Stimulated activated CD8-positive, alpha-beta memory T cell treated with anti-CD3 and anti-CD28 coated beads, Interleukin-15, amount 100 ng/mL, for 48 hours (primary cell): Measurements from ENCODE around the gene PDZD7.

Experiments used
- DNase-seq, 2 donors: peaks; one replicate each; pipeline ENCODE4 v3.0.0-alpha.2; 2020; ENCODE audit warnings: low read depth in 2 of 2

PDZD7 gene

DNA sequence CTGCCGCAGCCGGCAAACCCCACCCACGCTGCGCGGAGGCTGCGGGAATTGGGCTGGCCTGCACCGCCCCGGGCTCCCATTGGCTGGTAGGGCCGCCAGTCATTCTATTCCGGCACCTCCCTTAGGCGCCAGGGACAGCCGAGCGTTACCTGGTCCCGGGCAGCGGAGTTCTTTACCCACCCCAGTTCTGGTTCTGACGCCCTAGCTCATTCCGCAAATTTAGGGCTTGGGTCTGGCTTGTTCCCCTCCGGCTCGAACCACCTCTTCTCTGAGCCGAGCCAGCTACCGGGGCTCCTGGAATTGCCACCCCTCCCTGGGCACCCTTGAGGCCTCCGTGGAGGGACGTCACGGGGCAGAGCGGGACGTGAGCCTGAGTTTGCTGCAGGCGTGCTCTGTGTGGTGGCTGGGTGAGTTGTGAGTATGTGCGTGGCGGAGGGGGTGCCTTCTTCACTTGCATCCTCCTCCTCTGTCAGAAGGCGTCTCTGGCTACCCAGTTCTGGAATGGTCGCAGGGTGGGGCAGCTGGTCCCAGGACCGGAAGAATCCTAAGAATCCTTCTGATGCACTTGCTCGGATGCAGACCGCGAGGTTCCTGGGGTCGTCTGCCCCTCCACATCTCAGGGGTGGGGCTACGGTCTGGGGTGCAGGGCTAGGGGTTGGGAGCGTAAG lies at the start of gene PDZD7, which contains the start of gene SFXN3:
Gene PDZD7 (minus strand): TSS at position 2 of the 668 bp plus-strand sequence. CDS start 910 bp downstream, outside the sequence.
Gene SFXN3 (plus strand): TSS at position 107 of the 668 bp plus-strand sequence. CDS start 3,461 bp downstream, outside the sequence.
- DNase-seq, result peak; percentile 93 to 94

DNA sequence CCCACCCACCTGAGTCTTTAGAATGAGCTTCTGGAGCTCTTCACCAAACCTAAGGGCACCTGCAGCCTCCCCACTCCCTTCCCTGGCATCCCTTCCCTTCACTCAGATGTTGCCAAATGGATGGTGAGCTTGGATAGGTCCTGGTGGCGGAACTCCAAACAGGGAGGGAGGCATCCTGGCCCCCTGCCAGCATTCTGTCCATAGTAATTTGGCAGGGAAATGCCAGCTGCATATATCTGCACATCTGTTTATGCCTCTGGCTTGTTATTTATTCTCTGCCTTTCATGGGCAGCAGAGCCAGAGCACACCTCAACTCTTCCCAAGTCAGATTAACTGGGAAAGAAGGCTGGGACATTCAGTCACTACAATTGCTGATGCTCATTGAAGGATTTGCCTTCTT lies 48.9 kb upstream of the PDZD7 start:
- DNase-seq, result no peak

DNA sequence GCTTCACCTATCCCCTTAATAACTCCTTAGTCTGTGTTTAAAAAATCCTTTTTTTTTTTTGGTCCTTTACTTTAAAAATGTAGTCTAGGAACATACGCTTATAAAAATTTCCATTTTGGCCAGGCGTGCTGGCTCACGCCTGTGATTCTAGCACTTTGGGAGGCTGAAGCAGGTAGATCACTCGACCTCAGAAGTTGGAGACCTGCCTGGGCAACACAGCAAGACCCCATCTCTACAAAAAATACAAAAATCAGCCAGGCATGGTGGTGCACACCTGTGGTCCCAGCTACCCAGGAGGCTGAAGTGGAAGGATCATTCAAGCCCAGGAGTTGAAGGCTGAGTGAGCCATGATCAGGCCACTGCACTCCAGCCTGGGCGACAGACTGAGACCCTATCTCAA lies 45.7 kb upstream of the PDZD7 start:
- no peak for DNase-seq

DNA sequence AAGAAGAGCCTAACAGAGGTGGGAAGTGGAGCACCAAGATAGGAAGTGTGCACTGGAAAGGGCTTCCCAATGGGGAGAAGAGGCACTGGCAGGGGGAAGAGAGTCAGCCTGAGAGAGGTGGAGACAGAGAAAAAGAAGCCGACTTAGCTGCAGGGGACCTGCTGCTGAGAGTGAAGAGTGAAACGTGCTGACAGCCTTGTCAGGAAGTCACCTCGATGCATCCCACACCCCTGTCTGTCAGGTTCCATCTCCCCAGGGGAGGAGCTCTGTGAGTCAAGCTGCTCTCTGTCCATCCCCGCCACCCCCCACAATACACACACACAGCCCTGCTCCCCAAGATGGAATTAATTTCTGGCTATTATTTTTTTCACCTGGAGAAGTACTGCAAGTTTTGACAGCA lies 44.8 kb upstream of the PDZD7 start:
- no peak for DNase-seq

DNA sequence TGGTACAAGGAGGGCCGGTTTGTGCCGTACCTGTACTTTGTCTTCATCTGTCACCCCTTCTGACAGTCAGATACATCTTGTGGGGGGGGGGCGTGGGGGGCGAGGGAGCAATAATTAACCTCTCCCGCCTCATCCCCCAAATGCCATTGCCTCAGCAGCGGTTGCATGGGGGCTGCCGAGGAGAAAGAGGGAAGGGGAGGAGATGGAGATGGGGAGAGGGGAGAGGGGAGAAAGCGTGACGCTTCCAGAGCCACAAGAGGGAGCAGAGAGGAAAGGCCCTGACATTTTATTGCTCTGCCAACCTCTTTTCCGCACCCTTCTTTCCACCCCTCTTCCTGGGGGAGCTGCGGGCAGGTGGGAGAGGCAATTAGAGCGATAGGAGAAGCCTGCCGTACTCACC lies 42.7 kb upstream of the PDZD7 start:
- DNase-seq, result no peak

DNA sequence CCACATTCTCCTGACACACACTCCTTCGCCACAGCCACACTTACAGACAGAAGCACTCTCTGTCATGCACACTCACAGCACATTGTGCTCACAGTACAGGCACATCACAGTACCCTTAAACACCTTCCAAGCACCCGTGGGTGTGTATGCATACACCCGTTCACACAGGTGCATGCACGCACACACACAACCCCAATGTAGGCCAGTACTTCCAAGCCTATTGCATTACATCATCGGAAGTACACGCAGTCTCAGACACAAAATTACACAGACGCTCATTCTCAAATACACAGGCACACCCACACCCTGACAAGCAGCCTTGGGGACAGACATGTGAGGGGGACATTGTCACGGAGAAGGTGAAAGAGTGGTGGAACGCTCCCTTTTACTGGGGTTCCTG lies 42.0 kb upstream of the PDZD7 start:
- DNase-seq, result no peak

DNA sequence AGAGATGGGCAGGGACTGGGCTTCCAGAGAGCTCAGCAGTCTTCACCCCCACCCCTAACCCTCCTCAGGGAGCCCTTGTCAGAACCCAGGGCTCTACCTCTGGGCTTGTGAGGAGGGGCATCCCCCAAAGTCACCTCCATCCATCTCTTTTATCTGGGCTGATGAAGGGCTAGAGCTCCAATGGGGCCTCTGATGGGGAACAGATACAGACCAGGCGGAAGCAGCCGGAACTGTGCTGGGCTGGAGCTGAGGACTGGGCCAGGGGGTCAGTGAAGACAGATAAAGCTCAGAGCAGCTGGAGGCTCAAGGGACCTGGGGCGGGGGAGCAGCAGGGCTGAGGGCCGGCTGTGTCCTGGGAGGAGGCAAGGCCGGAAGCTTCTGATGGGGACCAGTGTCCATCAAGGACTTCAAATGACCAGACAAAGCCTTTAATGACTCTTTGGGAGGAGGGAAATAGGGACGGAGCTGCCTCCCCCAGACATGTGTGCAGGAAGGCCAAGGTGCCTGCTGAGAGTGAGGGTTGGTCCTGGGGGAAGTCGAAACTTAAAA lies 41.0 kb upstream of the PDZD7 start:
- no peak for DNase-seq

DNA sequence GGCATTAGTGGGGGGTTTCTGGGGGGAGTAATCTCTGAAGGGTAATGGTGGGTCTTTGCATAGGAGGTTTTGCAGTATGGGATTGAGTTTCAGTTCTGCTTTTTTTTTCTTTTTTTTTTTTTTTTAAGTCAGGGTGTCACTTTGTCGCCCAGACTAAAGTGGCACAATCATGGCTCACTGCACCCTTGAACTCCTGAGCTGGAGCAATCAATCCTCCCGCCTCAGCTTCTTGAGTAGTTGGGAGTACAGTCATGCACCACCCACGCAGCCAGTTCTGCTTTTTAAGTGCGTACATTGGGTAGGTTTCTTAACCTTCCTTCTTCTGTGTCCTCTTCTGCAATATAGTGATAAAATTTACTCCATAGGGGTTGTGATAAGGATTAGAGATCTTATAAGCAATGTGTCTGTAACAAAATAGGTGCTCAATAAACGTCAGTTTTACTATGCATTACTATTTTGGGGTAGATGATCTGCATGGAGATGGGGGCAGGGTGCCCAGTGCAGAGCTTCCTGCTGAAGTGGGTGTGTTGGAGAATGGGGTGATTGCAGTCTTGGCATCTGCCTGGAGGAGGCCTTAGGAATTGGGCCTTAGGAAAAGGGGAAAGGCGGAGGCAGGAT lies 40.4 kb upstream of the PDZD7 start:
- DNase-seq, result no peak

DNA sequence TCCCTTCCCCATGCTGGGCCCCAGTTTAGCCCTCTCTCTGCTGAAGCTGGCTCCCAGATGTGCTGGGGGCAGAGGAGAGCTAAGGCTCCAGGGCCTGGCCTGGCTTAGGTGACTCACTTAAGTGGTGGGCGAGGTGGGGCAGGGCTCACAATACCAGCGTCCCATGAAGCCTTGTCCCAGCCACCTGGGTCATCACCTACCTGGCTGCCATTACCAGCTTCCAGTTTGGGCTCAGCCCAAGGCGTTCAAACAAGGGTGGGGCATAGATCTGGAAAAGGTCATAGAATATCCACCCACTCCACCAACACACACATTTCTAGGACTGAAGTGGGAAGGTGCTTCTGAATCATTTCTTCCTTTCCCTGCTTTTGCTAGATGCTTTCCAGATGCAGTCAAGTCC lies 39.2 kb upstream of the PDZD7 start:
- DNase-seq, result no peak

DNA sequence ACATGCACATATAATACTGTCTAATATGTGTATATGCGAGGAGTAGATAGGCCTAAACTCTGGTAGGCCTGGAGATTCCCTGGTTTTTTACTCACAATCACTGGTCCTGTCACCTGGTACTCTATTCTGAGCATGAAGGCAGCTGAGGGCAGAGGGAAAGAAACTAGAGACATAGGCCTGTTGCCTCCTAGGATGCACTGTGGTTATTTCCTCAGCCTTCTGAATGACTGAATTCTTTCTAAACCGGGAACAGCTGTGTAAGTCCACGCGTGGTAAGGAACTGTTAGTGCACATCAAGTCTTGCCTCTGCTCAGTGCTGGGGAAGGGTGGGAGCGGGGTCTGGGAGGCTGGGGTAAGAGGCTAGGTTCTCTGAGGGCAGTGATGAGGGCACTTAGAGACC lies 38.5 kb upstream of the PDZD7 start:
- DNase-seq, result no peak

DNA sequence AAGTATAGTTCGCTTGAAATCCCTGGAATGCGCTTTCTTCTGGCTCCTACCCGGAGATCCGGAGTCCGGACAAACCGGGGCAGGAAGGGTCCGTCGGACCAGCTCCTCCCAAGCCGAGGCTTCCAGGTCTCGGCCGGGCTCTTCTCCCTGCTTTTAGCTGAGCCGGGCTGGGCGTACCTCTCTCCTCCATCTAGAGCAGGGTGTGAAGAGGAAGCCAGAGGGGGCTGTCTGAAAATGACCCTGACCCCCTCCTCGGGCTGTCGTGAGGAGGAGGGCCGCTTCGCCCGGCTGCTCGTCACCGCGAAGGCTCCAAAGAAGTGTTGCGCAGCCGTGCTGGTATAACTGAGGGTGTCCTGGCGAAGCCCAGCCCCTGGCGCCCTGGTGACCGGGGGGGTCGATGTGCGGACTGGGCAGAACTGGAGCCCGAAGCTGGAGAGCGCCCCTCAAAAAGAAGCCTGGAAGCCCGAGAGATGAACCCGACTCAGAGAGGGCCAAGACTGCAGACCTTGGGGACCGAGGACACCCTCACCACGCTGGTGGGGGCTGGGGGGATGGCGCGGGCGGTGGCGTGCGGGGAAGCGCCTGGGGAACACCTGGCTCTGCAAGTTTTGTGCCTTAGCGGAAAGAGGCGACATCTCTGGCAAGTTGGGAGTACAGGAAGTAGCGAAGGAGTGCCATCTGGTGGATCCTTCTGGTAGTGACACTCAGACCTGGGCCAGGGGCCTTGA lies 36.6 kb upstream of the PDZD7 start:
- DNase-seq, result peak; percentile 56 to 59

DNA sequence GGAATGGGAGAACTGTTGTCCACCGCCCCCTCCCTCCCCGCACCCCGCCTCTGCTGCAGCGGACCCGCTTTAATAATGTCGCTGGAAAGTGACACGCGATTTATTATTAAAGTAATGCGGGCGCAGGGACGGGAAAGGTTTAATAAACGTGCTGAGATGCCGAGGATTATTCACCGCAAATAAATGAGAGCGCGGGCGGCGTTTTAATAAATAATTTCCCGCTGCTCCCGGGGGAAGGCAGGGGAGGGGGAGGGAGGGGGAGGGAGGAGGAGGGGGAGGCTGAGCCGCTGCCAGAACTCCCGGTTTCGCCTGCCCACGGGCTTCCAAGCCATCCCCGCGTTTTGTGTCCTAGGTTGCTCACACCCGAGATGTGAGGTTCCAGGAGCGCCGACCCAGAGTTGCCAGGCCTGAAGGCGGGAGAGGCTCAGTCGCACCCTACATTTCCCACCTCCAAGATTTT lies 36.0 kb upstream of the PDZD7 start:
- no peak for DNase-seq

DNA sequence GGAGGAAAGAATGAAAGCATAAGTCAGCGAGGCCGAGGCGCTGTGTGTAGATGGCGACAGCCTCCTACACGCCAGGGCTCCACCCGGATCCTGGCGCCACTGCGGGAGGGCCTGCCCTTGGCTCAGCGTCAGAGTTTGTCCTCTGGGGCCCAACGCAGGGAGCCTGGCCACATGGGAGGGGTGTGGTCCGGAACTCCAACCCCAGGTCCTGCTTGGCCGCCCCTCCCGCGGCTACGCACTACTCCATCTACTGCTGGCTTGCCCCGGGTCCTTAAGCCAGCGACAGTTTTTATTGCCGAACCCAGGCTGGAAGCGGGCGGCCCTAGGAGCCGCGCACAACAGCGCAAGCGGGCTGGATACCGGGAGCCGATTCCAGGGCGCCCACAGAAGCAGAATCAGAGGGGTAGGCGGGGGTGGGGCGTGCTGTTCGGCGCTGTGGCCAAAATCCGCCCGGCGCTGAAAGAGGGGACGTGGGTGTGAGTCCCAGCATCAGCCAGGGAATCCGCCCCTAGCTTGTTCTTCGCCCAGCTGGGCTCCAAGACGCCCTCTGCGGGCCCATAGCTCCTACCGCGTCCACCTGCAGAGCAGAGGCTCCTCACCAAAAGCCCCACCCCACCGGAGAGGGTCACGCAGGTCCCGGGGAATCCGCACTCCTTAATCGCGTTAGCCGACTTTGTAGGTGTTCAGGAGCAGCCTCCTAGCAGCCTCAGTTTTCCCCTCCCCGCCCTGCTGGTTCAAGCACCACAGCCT lies 35.4 kb upstream of the PDZD7 start:
- peak in 1 of 2 donors; percentile 19 for DNase-seq

DNA sequence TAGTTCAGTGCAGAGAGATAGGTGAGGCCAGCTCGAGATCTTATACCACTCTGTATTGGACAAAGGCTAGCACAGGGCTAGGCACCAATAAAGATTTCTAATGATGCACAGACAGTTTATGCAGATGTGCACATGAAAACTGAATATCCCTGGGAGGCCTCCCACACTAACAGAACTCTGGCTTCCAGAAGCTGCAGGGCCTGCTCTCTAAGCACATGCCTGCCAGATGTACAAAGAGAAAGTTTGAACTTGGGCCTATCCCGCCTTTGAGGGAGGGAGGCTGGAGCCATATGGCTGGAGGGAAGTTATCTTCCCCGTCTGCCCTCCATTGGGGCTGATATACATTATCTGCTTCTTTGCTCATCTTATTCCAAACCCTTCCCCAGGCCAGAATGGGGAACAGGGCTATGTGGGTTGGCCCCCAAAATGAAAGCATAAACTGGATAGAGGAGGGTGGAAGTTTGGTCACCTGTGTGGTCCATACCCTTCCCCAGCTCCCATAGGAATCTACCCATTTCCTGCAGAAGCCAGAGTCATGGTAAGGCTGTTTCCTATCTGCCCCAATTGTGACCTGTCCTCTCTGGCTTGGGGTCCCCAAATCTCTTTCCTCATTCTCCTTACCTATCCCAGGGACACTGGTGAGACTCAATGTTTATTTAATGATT lies 34.7 kb upstream of the PDZD7 start:
- no peak for DNase-seq

DNA sequence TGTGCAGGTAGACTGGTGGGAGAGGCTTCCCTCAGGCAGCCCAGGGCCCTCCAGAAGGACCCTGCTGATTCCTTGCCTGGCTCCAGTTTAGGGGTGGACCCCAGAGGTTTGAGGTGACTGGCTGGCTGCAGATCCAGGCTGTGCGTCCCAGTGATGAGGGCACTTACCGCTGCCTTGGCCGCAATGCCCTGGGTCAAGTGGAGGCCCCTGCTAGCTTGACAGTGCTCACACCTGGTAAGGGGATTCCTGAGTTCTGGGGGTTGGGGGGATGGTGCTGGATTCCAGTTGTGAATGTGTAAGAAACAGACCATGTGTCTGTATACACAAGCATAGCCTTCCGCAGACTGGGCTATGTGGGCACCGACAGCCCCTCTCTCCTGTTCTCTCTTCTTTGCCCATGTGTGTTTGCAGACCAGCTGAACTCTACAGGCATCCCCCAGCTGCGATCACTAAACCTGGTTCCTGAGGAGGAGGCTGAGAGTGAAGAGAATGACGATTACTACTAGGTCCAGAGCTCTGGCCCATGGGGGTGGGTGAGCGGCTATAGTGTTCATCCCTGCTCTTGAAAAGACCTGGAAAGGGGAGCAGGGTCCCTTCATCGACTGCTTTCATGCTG lies 33.6 kb upstream of the PDZD7 start:
- no peak for DNase-seq

DNA sequence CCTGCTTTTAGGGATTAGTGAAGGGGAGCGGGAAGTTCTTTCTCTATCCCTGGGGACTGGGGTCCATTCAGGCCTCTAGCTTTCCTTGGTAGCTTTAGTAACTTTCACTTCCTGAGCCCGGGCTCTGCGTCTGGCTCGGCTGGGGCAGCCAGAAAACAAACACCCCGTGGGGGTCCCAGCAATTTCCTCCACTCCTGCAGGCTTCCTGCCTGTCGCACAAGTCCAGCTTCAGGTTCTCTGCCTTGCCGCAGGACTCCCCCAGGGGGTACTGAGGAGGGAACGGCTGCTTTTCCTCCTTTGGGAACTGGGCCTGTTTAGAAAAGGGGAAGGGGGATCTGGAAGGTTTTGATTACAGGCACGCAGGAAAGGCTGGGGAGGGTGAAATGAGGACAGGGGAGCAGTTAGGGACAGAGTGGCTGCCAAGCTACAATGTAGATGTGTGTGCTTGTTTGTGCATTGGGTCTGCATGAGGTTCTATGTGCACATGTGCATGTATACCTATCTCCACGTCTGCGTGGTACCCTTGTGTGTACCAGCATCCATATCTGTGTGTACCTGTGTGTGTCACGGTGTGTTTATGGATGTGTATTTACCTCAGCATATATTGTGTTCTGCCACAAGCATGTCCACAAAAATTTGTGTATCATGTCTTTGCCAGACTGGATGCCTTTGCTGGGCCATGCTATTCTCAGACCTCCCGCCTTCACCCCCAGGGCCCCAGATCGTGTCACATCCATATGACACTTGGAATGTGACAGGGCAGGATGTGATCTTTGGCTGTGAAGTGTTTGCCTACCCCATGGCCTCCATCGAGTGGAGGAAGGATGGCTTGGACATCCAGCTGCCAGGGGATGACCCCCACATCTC lies 32.9 kb upstream of the PDZD7 start:
- no peak for DNase-seq

DNA sequence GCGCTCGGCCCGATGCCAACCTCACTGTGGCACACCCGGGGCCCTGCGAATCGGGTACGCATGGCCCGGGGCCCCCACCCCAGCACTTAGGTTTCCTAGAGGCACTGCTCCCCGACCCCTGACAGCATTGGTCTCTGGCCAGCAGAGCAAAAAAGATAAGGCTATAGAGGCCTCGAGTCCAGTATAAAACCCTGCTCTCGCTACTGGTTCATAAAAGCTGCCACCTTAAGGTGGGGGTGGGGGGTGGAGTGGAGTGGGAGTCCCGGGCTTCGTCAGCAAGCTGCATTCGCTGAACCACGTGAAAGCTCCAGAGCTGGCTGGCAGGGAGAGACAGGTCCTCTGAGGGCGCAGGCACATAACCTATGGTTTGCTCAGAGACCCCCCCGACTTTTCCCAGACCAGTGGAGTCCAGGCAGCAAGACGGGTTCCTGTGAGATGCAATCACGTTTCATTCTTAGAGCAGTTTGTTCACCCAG lies 32.2 kb upstream of the PDZD7 start:
- no peak for DNase-seq

DNA sequence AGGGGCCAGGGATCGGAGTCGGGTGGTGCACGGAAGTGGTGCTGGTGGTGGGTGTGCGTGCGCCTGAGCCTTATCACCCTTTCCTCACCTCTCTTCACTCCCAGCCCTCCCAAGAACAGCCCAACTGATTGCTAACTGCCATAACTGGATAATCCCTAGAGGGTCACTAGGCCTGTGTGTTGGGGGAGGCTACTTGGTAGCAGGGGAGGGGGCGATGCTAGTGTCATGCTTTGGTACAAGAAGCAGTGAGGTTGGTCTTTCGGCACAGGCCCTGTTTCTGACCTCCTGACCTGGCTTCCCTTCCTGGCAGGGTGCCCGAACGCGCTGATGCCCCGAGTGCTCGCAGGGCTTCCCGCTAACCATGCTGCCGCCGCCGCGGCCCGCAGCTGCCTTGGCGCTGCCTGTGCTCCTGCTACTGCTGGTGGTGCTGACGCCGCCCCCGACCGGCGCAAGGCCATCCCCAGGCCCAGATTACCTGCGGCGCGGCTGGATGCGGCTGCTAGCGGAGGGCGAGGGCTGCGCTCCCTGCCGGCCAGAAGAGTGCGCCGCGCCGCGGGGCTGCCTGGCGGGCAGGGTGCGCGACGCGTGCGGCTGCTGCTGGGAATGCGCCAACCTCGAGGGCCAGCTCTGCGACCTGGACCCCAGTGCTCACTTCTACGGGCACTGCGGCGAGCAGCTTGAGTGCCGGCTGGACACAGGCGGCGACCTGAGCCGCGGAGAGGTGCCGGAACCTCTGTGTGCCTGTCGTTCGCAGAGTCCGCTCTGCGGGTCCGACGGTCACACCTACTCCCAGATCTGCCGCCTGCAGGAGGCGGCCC lies 31.5 kb upstream of the PDZD7 start:
- DNase-seq, result peak; percentile 32 to 41
